ENCODE results near the gene COL24A1. TPM values are rescaled to one million over a fixed set of nuclear protein-coding genes. Genes with fewer than 3 reads are reported as not detected.

The COL24A1 gene
- total and polyA plus RNA-seq, 7 donors: under 0.01 to 8.6 (median 6.7) TPM; not detected in 1

DNA sequence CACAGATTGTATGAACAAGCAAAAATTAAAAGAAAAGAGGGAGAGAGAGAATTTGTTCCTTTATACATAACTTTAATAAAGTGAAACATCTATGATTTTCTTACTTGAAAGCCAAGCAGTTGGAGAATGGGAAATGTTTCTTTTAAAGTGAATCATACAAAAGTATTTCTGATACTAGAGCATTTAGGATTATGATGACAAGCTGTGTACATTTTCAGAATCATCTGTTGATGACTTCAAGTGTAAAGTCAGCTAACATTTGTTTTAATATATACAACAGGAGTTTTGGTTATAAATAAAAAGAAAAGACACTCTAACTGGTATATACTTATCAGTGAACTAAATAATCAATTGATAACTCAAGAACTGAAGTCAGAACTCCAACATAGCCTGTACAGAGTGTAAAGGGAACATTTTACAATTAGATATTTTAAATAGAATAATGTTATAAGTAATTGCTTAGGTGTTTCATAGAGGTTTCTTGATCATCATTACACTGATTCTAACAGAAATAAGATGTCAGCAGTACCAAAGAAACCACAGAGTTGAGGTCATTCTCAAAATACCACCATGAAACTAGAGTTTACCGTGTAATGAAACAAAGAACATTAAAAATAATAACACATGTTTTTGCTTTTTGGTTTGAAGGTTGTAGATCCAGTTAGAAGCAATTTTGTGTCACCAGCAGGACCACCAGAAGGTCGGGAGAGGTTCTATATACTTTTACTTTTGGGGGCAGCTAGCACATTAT, 103.4 kb downstream of the COL24A1 start:
- no peak overlapping the region for H3K4me3 ChIP-seq
- H3K9me3 ChIP-seq: no peaks in the 10 kb centered on the region
- H3K27ac ChIP-seq: no peak overlapping the region
- H3K36me3 ChIP-seq: no peaks in the 10 kb centered on the region
- peaks cover 0 to 5% (median 0%) of the 10 kb centered on the region in 4 donors for H3K4me1 ChIP-seq
- intact Hi-C loops (cut with DNase I): no loop called here
- TF ChIP-seq POLR2AphosphoS5 (IDR thresholded peaks at IDR 0.05) (no peak), EP300 (IDR thresholded peaks at IDR 0.05) (no peak), POLR2A (IDR thresholded peaks at IDR 0.05) (no peak), CTCF (IDR thresholded peaks at IDR 0.05) (no peak)
- no peak for DNase-seq
- no peaks in the 10 kb centered on the region for H3K27me3 ChIP-seq
- WGBS, 2 donors: 69 to 73% methylated on average over 2 of the region's 2 CpGs

- no peak overlapping the region for H3K4me3 ChIP-seq
- WGBS, 2 donors: 74 to 81% methylated on average over 1 of the region's 1 CpG
- no peaks in the 10 kb centered on the region for H3K27me3 ChIP-seq
- no peak overlapping the region for H3K27ac ChIP-seq
- no peaks in the 10 kb centered on the region for H3K9me3 ChIP-seq
- DNase-seq: no peak
- H3K36me3 ChIP-seq: no peaks in the 10 kb centered on the region
- no peaks in the 10 kb centered on the region for H3K4me1 ChIP-seq
- TF ChIP-seq POLR2AphosphoS5 (IDR thresholded peaks at IDR 0.05): no peak
- TF ChIP-seq EP300 (IDR thresholded peaks at IDR 0.05): no peak
- TF ChIP-seq CTCF (IDR thresholded peaks at IDR 0.05): no peak
- no peak for TF ChIP-seq POLR2A (IDR thresholded peaks at IDR 0.05)
- intact Hi-C loops (cut with DNase I): no loop called here
Observed at GRCh38 chr1:86035101-86035500, 121.5 kb downstream of the COL24A1 start.

DNA sequence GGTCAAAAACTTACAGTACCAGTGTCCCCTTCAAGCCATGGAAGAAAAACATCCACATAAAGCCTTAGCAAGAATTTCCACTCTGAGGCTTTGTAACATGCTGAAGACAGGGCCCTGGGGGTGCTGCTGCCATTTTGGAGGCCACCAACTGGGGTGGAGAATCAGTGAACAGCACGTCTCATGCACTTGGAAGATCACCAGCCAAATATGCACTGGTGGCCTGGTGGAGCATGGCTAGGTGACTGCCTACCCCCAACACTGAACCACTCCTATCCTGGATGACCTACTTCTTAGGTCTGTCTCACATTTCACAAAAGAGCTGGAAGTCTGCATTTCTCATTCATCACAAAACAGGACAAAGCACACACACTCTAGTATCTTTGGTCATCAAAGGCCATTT, 126.4 kb downstream of the COL24A1 start:
- DNase-seq: no peak
- Histone ChIP-seq H3K4me3 (no peak overlapping the region), H3K36me3 (no peaks in the 10 kb centered on the region), H3K4me1 (no peaks in the 10 kb centered on the region), H3K9me3 (no peaks in the 10 kb centered on the region), H3K27ac (no peak overlapping the region), H3K27me3 (no peaks in the 10 kb centered on the region)
- intact Hi-C loops (cut with DNase I): no loop called here
- TF ChIP-seq EP300 (IDR thresholded peaks at IDR 0.05): no peak
- TF ChIP-seq POLR2AphosphoS5 (IDR thresholded peaks at IDR 0.05): no peak
- TF ChIP-seq CTCF (IDR thresholded peaks at IDR 0.05): no peak
- TF ChIP-seq POLR2A (IDR thresholded peaks at IDR 0.05): no peak
- 79 to 94% methylated on average over 1 of the region's 1 CpG for WGBS, 2 donors

- TF ChIP-seq POLR2A (IDR thresholded peaks at IDR 0.05): no peak
- TF ChIP-seq POLR2AphosphoS5 (IDR thresholded peaks at IDR 0.05): peak in 1 of 4 donors; percentile 16
- peak; percentile 3 to 63 (median 27) for TF ChIP-seq CTCF (IDR thresholded peaks at IDR 0.05)
- no peak for TF ChIP-seq EP300 (IDR thresholded peaks at IDR 0.05)
- intact Hi-C loops (cut with DNase I): no loop called here
- H3K4me3 ChIP-seq: no peak overlapping the region
- WGBS, 2 donors: 42 to 46% methylated on average over 2 of the region's 2 CpGs
- peaks cover 0 to 7% (median 0%) of the 10 kb centered on the region in 4 donors for H3K4me1 ChIP-seq
- H3K36me3 ChIP-seq: no peaks in the 10 kb centered on the region
- H3K27ac ChIP-seq: no peak overlapping the region
- H3K9me3 ChIP-seq: no peaks in the 10 kb centered on the region
- no peak for DNase-seq
- H3K27me3 ChIP-seq: no peaks in the 10 kb centered on the region
Observed at GRCh38 chr1:86018283-86018923, 138.2 kb downstream of the COL24A1 start.

Measured in sigmoid colon (tissue), 7 donors.